ENCODE results near the gene LTA4H.
"Not testable (repeated sequence)": the region's sequence is repeated elsewhere in the genome, so short reads cannot be mapped to it uniquely, and the experiment has no call there.

The LTA4H gene

GRCh38 chr12:95990136-95990535, 45.3 kb downstream of the LTA4H start:
- DNase-seq (ENCODE audit: low read depth) = no peak

GRCh38 chr12:95989504-95990123, 45.8 kb downstream of the LTA4H start:
- no peak for DNase-seq (ENCODE audit: low read depth)

- no peak for DNase-seq (ENCODE audit: low read depth)
Measured at GRCh38 chr12:95988506-95989275, 46.7 kb downstream of the LTA4H start.

GRCh38 chr12:95986635-95987570, 48.5 kb downstream of the LTA4H start:
- no peak for DNase-seq (ENCODE audit: low read depth)

- DNase-seq (ENCODE audit: low read depth) = no peak
Measured at GRCh38 chr12:95984682-95985081, 50.7 kb downstream of the LTA4H start.

- no peak for DNase-seq (ENCODE audit: low read depth)
Measured at GRCh38 chr12:95982602-95983001, 52.8 kb downstream of the LTA4H start.

GRCh38 chr12:95980437-95980836, 55.0 kb downstream of the LTA4H start:
- no peak for DNase-seq (ENCODE audit: low read depth)

GRCh38 chr12:95978774-95979173, 56.6 kb downstream of the LTA4H start:
- DNase-seq (ENCODE audit: low read depth) = no peak

- no peak for DNase-seq (ENCODE audit: low read depth)
Measured at GRCh38 chr12:95978351-95978750, 57.0 kb downstream of the LTA4H start.

- no peak for DNase-seq (ENCODE audit: low read depth)
Measured at GRCh38 chr12:95977764-95978305, 57.6 kb downstream of the LTA4H start.

GRCh38 chr12:95976416-95976832, 59.0 kb downstream of the LTA4H start:
- DNase-seq (ENCODE audit: low read depth) = no peak

- no peak for DNase-seq (ENCODE audit: low read depth)
Measured at GRCh38 chr12:95975491-95975890, 59.9 kb downstream of the LTA4H start.

- no peak for DNase-seq (ENCODE audit: low read depth)
Measured at GRCh38 chr12:95974358-95974757, 61.0 kb downstream of the LTA4H start.

GRCh38 chr12:95972832-95973456, 62.4 kb downstream of the LTA4H start:
- DNase-seq (ENCODE audit: low read depth) = no peak

- no peak for DNase-seq (ENCODE audit: low read depth)
Measured at GRCh38 chr12:95970905-95971304, 64.5 kb downstream of the LTA4H start.

- DNase-seq (ENCODE audit: low read depth) = not testable (repeated sequence)
Measured at GRCh38 chr12:95969116-95969515, 66.3 kb downstream of the LTA4H start.

GRCh38 chr12:95967301-95967700, 68.1 kb downstream of the LTA4H start:
- no peak for DNase-seq (ENCODE audit: low read depth)

GRCh38 chr12:95966287-95966870, 69.0 kb downstream of the LTA4H start:
- no peak for DNase-seq (ENCODE audit: low read depth)

GRCh38 chr12:95963096-95963495, 72.3 kb downstream of the LTA4H start:
- DNase-seq (ENCODE audit: low read depth) = no peak

GRCh38 chr12:95962222-95962621, 73.2 kb downstream of the LTA4H start:
- DNase-seq (ENCODE audit: low read depth) = no peak

- DNase-seq (ENCODE audit: low read depth) = no peak
Measured at GRCh38 chr12:95960241-95960640, 75.1 kb downstream of the LTA4H start.

Measured in stimulated activated CD8-positive, alpha-beta memory T cell treated with anti-CD3 and anti-CD28 coated beads, Interleukin-15, amount 100 ng/mL, for 24 hours (primary cell).